SU-DHL-6 (cell line): ENCODE measurements around the gene SEZ6.

Experiments
- CTCF ChIP-seq: fragments of 200-600 bp; sonication (generic); IDR thresholded peaks from one replicate; pipeline ENCODE4 v1.5.1; 2017; ENCODE audit warnings: antibody characterized with exemption, mild to moderate bottlenecking, low read length, moderate library complexity; ENCODE audit not compliant: insufficient read depth, poor library complexity, severe bottlenecking
- EZH2phosphoT487 ChIP-seq: fragments of 200-600 bp; sonication (generic), shearing (Covaris generic); conservative IDR thresholded peaks from 2 replicates; pipeline ENCODE4 v1.6.1; 2018; ENCODE audit warnings: mild to moderate bottlenecking, antibody characterized with exemption, low read length, moderate library complexity, mixed read lengths

- TF ChIP-seq CTCF (no peak), EZH2phosphoT487 (no peak)
These were observed 1.6 kb upstream of the SEZ6 start for GRCh38 chr17:29007456-29007855.
